GM18498 (cell line): Measurements from ENCODE around the gene TMEM69.
"Not testable (repeated sequence)": the region's sequence is repeated elsewhere in the genome, so short reads cannot be mapped to it uniquely, and the experiment has no call there.

Experiments
- ATAC-seq: cut with Tn5 transposase; IDR thresholded peaks from one replicate; pipeline ENCODE4 v1.9.1; 2021; ENCODE audit warnings: mild to moderate bottlenecking, moderate library complexity; ENCODE audit not compliant: unreplicated experiment

TMEM69 gene

GRCh38 chr1:45730075-45730779, 42.2 kb downstream of the TMEM69 start:
- no peak for ATAC-seq

GRCh38 chr1:45730780-45731319, 42.9 kb downstream of the TMEM69 start:
- no peak for ATAC-seq

GRCh38 chr1:45739137-45739536, 51.2 kb downstream of the TMEM69 start:
- ATAC-seq = no peak

DNA sequence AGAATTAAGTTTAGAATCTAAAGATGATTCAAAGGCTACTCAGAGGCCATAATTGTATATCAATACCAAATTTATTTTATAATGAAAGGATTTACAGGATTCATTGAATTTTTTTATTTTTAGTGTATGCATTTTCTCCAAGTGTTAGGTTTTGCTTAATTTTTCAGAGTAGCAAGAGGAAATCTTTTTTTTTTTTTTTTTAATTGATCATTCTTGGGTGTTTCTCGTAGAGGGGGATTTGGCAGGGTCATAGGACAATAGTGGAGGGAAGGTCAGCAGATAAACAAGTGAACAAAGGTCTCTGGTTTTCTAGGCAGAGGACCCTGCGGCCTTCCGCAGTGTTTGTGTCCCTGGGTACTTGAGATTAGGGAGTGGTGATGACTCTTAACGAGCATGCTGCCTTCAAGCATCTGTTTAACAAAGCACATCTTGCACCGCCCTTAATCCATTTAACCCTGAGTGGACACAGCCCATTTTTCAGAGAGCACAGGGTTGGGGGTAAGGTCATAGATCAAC, 51.7 kb downstream of the TMEM69 start:
- not testable (repeated sequence) for ATAC-seq
